ENCODE results near the gene HABP4. TPM values are rescaled to one million over a fixed set of nuclear protein-coding genes. Genes with fewer than 3 reads are reported as not detected.

Gene HABP4
- total and polyA plus RNA-seq, 10 of the 15 experiments (the other 5 are each of a cell fraction or from before 2014, with no cell fraction given) = 1.6 to 15.4 (median 11.6) TPM

GRCh38 chr9:96418920-96419690 lies 30.9 kb upstream of the HABP4 start (continued):
- TF ChIP-seq IRF3 (IDR thresholded peaks at IDR 0.05) (0 out of 2 replicates have a peak, but pooled peaks have one; percentile 39), ZBTB4 (CRISPR knock-in tag; IDR thresholded peaks at IDR 0.05) (no peak), NR2F1 (conservative IDR thresholded peaks at IDR 0.05) (peak; percentile 61; the same call in 1 of the 2 replicates), TAF1 (IDR thresholded peaks at IDR 0.05; ENCODE audit: borderline replicate concordance, low read depth, low read length) (peak; percentile 24; the same call in 1 of the 2 replicates), SIX5 (IDR thresholded peaks at IDR 0.05; ENCODE audit: low read depth, low read length, severe bottlenecking) (no peak), SREBF2 (IDR thresholded peaks at IDR 0.05; ENCODE audit: low read length) (no peak), POLR2A (IDR thresholded peaks at IDR 0.05; ENCODE audit: low read depth, low read length) (peak; percentile 68; the same call in 1 of the 2 replicates), KLF5 (IDR thresholded peaks at IDR 0.05; ENCODE audit: partially characterized antibody) (peak; percentile 37), STAT1 (conservative IDR thresholded peaks at IDR 0.05) (0 out of 2 replicates have a peak, but pooled peaks have one; percentile 58), IKZF1 (conservative IDR thresholded peaks at IDR 0.05) (peak; percentile 83)
- TF ChIP-seq, protein P1, sequence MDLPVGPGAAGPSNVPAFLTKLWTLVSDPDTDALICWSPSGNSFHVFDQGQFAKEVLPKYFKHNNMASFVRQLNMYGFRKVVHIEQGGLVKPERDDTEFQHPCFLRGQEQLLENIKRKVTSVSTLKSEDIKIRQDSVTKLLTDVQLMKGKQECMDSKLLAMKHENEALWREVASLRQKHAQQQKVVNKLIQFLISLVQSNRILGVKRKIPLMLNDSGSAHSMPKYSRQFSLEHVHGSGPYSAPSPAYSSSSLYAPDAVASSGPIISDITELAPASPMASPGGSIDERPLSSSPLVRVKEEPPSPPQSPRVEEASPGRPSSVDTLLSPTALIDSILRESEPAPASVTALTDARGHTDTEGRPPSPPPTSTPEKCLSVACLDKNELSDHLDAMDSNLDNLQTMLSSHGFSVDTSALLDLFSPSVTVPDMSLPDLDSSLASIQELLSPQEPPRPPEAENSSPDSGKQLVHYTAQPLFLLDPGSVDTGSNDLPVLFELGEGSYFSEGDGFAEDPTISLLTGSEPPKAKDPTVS (IDR thresholded peaks at IDR 0.05; ENCODE audit: low read depth, low read length) = no peak

All from GM12878 (cell line).